ENCODE measurements around the gene PRKACG. TPM values are rescaled to one million over a fixed set of nuclear protein-coding genes. Genes with fewer than 3 reads are reported as not detected.

Gene PRKACG
- total RNA-seq, 1 donor from 2014 or later = not detected

GRCh38 chr9:68974901-68975300 is 39.0 kb downstream of the PRKACG start:
- no peak overlapping the region for H3K27ac ChIP-seq

GRCh38 chr9:68974431-68974830 is 39.5 kb downstream of the PRKACG start:
- Mint-ChIP-seq H3K4me3 (no peak overlapping the region), H3K36me3 (peaks cover 20% of the 10 kb centered on the region)

More at GRCh38 chr9:68974901-68975300, 39.0 kb downstream of the PRKACG start:
- Histone ChIP-seq H3K79me2 (ENCODE audit: low read depth) (no peaks in the 10 kb centered on the region), H3K27me3 (no peaks in the 10 kb centered on the region), H3K4me2 (no peak overlapping the region), H2AFZ (replicated peaks) (no peak overlapping the region), H3K36me3 (no peaks in the 10 kb centered on the region), H4K20me1 (ENCODE audit: low read depth) (no peaks in the 10 kb centered on the region), H3F3A (ENCODE audit: low read depth) (no peaks in the 10 kb centered on the region), H3K4me1 (peaks cover 3% of the 10 kb centered on the region), H3K9ac (no peak overlapping the region), H3K9me3 (ENCODE audit: low read depth) (no peaks in the 10 kb centered on the region), H3K4me3 (no peak overlapping the region)
- TF ChIP-seq CTCF (IDR thresholded peaks at IDR 0.05) (no peak), EZH2 (IDR thresholded peaks at IDR 0.05) (no peak), EZH2phosphoT487 (IDR thresholded peaks at IDR 0.05) (no peak)
- Mint-ChIP-seq H3K36me3 (peaks cover 20% of the 10 kb centered on the region), H3K9me3 (peaks cover 14% of the 10 kb centered on the region), H3K4me1 (peaks cover 11% of the 10 kb centered on the region), H3K4me3 (no peak overlapping the region), H3K27ac (no peak overlapping the region), H3K27me3 (ENCODE audit: insufficient read depth, low read depth) (no peaks in the 10 kb centered on the region)
- DNase-seq (ENCODE audit: low spot score) = no peak

GRCh38 chr9:68973619-68974018 is 40.3 kb downstream of the PRKACG start:
- no peaks in the 10 kb centered on the region for H3K36me3 ChIP-seq
- H3K4me3 ChIP-seq = no peak overlapping the region
- DNase-seq (ENCODE audit: low spot score) = no peak
- TF ChIP-seq CTCF (IDR thresholded peaks at IDR 0.05) = no peak
- no peaks in the 10 kb centered on the region for H3K4me1 ChIP-seq
- no peak overlapping the region for H3K9ac ChIP-seq
- H3K27me3 ChIP-seq = no peaks in the 10 kb centered on the region
- no peak overlapping the region for H3K4me2 ChIP-seq
- H3F3A ChIP-seq (ENCODE audit: low read depth) = no peaks in the 10 kb centered on the region
- H3K9me3 ChIP-seq (ENCODE audit: low read depth) = no peaks in the 10 kb centered on the region
- Mint-ChIP-seq H3K27ac (no peak overlapping the region), H3K9me3 (peaks cover 14% of the 10 kb centered on the region), H3K4me3 (no peak overlapping the region), H3K4me1 (no peaks in the 10 kb centered on the region), H3K36me3 (peaks cover 20% of the 10 kb centered on the region), H3K27me3 (ENCODE audit: insufficient read depth, low read depth) (no peaks in the 10 kb centered on the region)
- no peak overlapping the region for H3K27ac ChIP-seq
- no peaks in the 10 kb centered on the region for H3K79me2 ChIP-seq (ENCODE audit: low read depth)
- H2AFZ ChIP-seq (replicated peaks) = no peak overlapping the region
- H4K20me1 ChIP-seq (ENCODE audit: low read depth) = no peaks in the 10 kb centered on the region

More at GRCh38 chr9:68974431-68974830, 39.5 kb downstream of the PRKACG start:
- Histone ChIP-seq H3K4me1 (peaks cover under 1% of the 10 kb centered on the region), H3K4me3 (no peak overlapping the region), H3F3A (ENCODE audit: low read depth) (no peaks in the 10 kb centered on the region), H2AFZ (replicated peaks) (no peak overlapping the region), H3K4me2 (no peak overlapping the region), H3K27me3 (no peaks in the 10 kb centered on the region), H3K9ac (no peak overlapping the region), H3K79me2 (ENCODE audit: low read depth) (no peaks in the 10 kb centered on the region), H3K9me3 (ENCODE audit: low read depth) (no peaks in the 10 kb centered on the region), H3K36me3 (no peaks in the 10 kb centered on the region), H3K27ac (no peak overlapping the region), H4K20me1 (ENCODE audit: low read depth) (no peaks in the 10 kb centered on the region)
- no peak for DNase-seq (ENCODE audit: low spot score)
- Mint-ChIP-seq H3K27me3 (ENCODE audit: insufficient read depth, low read depth) (no peaks in the 10 kb centered on the region), H3K9me3 (peaks cover 14% of the 10 kb centered on the region), H3K27ac (no peak overlapping the region), H3K4me1 (peaks cover 6% of the 10 kb centered on the region)
- TF ChIP-seq CTCF (IDR thresholded peaks at IDR 0.05) (no peak), EZH2phosphoT487 (IDR thresholded peaks at IDR 0.05) (no peak), EZH2 (IDR thresholded peaks at IDR 0.05) (no peak)

All from neural progenitor cell (in vitro differentiated cells).